8988T (cell line): ENCODE results near the gene PHF8.

Source experiments
- DNase-seq: peaks from one replicate; pipeline ENCODE4 v3.0.0; 2011

The PHF8 gene

DNA sequence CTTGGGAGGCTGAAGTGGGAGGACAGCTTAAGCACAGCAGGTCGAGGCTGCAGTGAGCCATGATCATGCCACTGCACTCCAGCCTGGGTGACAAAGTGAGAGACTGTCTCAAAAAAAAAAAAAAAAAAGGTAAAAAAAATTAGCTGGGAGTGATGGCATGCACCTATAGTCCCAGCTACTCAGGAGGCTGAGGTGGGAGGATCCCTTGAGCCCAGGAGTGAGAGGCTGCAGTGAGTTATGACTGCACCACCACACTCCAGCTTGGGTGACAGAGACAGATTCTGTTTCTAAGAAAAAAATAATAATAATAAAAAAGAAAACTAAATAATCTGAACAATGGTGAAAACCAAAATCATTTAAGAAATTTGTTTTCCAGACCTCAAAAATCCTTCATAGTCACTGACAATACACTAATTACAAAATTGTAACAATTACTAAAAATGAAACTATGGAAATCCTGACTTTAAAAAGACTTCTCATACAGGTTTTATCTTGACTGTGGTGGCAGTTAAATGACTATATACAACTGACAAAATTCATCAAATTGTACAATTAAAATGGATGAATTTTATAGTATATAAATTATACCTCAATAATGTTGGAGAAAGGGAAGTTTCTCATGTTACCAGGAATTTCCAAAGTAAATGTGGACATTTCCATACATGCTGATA, 31.3 kb downstream of the PHF8 start:
- no peak for DNase-seq

DNA sequence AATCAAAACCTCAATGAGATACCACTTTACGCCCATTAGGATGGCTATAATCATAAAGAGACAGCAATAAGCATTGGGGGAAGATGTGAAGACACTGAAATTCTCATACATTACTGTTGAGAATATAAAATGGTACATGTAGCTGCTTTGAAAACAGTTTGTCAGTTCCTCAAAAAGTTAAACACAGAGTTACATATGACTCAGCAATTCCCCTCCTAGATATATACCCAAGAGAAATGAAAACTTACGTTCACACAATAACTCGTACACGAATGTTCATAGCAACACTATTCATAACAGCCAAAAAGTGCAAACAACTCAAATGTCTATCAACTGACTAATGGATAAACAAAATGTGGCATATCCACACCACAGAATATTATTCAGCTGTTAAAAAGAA, 36.6 kb downstream of the PHF8 start:
- DNase-seq: no peak

DNA sequence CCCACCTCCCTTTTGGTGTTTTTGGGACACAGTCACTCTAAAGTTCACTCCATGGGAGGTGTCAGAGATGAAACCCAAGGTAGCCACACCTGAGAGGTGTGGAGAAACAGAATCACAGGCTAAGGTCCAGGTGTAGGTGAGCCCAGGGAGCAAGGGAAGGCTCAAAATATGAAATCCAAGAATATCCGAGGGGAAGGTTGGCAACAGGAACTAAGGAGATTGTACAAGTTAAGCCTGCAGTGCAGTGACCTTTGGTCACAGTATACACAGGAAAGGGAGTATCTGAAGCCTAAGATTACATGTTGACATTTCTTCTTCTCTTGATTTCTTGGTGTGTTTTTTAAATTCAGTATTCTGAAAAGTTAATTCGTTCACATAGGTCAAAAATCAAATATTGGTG, 46.5 kb downstream of the PHF8 start:
- no peak for DNase-seq

DNA sequence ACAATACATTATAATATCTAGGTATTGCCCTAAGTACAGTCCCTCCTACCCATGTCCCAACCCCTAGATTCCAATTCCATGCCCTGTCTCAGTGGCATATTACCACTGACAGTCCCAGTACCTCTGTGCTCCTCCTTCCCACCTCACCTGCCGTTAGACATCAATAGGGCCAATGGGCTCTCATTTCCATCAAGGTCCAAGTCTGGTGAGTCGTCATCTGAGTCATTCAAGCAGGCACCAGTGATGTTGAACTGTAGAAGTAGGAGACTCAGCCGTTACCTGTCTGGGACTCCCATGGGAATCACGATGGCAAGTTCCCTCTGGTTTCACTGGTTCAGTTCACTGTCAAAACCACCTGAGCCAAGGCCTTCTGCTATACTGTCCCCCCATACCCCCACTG, 51.7 kb downstream of the PHF8 start:
- no peak for DNase-seq

DNA sequence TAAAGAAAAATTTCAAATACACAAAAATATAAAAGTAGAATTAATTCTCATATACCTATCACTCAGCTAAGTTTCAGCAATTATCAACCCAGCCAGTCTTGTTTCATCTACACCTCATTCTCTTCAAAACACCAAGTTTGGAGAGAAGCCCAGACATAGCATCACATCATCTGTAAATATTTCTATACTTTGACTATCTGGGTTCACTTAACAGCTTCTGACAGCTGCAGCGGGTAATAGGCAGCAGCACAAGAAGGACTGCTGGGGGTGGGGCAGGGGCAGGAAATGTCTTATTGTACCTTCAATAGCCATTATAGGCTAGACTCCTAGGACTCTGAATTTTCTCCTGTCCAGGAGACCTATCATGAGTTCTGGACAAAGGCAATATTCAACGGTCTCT, 54.1 kb downstream of the PHF8 start:
- DNase-seq: no peak

DNA sequence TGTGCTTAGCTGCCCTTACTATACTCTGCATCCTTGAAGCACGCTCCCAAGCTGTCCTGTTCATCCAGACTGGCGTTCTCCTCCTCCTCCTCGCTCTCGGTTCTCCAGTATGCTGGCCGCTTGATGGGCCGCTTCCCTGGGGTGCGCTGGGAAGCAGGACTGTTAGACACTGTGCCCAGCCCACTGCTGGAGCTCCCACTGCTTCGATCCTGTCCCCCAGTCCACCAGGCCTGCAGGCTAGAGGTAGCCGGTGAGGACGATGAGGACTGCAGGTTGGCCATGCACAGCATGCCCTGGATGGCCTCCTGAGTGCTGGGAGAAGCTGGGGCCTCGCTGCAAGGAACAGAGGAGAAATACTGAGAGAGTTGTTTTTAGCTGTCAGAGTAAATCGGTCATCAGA, 59.4 kb downstream of the PHF8 start:
- no peak for DNase-seq

DNA sequence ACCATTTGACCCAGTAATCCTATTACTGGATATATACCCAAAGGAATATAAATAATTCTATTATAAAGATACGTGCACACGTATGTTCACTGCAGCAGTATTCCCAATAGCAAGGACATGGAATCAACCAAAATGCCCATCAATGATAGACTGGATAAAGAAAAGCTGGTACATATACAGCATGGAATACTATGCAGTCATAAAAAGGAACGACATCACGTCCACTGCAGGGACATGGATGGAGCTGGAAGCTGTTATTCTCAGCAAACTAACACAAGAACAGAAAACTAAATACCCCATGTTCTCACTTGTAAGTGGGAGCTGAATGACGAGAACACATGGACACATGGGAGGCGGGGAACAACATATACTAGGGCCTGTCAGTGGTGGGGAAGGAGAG, 69.7 kb downstream of the PHF8 start:
- DNase-seq: no peak

DNA sequence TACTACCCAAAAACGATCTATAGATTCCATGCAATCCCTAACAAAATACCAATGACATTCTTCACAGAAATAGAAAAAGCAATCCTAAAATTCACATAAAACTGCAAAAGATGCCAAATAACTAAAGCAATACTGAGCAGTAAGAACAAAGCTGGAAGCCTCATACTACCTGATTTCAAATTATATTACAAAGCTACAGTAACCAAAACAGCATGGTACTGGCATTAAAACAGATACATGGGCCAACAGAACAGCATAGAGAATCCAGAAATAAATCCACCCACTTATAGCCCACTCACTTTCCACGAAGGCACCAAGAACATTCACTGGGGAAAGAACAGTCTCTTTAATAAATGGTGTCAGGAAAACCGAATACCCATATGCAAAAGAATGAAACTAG, 74.7 kb downstream of the PHF8 start:
- no peak for DNase-seq

DNA sequence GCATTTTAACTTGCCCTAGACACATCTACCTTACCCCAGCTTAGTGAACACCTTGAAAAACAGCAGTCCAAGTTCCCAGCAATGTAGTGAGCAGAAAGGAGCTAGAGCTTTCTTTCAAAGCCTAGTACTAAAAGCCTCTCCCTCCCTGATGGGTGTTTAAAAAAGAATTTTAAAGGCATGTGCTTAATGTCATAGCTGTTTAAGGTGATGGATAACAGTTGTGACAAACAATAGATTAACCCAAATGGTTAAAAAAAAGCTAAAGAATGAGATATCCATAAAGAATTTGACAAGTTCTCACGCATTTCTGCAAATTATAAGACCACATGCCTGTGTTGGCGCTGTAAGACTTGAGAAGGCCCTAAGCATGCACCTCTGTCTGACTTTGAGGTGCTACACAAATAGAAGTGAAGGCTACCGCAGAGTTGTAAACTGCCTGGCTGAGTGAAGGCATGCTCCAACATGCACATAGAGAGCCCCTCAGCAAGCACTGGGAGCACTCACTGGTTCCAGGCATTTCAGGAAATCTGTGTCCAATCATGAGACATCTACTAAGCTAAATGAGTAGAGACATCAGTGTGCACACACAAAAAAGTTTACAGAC, 94.0 kb downstream of the PHF8 start:
- DNase-seq: no peak

DNA sequence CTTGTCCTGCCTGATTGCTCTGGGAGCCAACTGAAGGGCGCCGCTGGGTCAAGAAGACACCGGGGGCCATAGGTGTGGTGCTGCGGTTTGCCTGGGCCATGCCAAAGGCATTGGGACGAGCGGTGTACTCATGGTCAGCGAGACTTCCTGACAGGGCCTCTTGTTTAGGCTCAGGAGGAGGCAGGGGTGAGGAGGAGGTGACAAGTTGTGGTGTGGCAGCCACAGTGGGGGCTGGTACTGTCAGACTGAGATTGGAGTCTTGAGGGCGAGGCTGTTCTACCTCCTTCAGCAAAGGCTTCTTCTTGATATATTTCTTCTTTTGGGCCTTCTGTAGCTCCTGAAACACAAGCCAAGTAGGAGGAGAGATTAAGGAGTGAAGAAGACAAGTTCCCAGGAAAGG, 104.1 kb downstream of the PHF8 start:
- no peak for DNase-seq

DNA sequence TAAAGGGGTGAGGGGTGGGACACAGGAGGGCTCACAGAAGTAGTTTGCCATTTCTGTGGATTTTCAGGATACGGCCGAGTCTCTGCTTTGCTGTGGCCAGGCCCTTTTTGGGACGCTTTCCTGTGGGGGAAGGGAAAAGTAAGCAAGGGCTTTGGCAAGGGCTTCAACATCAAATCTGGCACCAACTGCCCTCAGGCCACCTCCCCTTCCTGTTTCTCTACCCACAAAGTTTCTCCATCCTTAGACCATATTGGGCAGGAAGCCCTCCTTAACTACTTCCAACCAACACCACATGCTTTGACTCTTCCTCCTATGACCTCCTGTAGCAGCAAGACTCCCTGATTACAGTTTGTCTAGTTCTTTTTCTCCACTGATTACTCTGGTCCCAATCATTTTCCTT, 105.1 kb downstream of the PHF8 start:
- DNase-seq: no peak

DNA sequence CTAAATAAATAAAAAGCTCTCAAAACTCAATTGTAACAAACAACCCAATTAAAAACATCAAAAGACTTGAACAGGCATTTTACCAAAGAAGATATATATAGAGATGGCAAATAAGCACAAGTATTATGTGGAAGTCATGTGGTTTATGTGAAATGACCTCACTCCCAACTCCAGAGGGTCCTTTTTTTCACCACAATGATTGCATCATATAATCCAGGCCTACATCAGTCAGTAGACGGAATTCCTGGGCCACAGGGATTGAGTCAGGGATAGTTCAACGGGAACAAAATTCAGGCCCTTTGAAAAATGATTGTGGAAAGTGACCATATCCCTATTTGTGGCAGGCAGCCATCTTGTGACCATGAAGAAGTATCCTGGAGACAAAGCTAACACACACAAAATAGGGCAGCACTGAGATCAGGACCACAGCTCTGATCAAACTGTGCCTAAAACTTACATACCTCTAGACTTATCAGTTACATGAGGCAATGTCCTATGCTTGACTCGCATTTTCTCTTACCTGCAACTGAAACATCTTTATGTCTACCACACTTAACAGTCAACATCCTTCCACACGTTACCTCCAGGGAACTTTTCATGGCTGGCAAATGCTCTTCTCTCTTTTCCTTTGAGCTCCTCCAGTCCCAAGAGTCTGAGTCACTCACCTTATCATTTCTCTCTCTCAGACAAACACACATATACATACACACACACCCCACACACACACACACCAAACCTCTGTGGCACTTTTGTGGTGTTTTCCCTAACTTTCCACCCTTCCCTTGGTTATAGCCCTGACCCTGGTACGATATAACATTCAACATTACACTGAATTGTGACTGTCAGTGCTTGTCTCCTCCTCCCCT, 113.5 kb downstream of the PHF8 start:
- DNase-seq: no peak

DNA sequence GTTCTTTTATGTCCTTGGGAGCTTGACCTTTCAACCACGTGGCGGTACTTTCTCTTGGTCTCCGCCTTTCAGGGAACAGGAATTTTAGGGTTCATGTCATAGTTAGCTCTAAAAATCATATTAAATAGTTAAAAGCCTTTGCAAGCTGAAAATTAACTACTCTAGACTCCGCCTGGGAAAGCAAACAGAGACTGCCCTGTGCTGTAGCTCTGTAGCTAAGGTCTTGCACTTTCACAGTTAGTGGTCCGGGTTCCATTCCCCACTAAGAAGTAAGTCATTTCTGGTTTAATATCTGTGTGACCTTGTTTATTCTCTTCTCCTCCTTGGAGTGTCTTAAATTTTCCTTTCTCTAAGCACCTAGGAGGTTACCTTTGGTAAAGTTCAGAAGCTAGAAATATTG, 118.2 kb downstream of the PHF8 start:
- DNase-seq: no peak

DNA sequence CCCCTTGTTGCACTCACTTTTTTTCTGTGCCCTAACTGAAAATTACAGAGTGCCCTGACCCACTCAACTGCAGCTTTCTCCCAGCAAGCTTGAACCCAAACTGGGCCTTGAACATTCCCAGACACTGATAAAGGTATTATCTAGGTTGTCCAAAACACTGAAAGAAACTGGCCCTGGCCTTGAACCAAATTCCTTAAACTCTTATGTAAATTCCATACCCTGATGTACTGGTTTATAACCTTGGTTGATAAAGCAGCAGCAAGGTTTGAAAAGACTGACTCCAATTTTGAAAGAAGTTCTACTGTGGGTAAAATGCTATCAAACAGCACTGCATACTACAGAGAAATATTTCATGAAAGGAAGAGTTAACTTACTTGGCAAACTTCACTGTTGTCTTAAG, 125.6 kb downstream of the PHF8 start:
- DNase-seq: no peak

DNA sequence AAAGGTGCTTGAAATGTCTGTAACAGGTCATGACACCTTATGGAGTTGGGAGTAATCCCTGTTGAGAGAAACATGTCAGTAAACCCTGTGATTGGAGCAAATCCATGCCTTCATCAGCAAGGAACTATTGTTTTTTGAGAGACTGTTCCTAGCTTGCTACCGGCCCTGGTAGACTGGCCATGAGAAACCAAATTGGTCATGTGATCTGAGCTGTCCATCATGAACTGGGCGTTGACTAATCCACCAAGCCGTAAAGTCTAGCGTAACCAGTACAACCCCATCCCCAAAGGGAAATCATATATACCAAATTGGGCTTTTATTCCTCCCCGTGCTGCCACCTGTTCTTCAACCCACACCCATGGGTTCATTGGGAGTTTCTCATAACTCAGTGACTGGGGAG, 143.7 kb downstream of the PHF8 start:
- no peak for DNase-seq

DNA sequence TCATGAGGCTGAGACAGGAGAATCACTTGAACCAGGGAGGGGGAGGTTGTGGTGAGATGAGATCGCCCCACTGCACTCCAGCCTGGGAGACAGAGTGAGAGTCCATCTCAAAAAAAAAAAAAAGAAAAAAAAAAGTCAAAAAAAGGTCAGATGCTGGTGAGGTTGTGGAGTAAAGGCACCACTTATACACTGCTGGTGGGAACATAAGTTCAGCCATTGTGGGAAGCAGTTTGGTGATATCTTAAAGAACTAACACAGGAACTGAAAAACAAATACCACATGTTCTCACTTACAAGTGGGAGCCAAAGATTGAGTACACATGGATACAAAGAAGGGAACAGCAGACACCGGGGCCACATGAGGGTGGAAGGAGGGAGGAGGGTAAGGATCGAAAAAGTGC, 149.0 kb downstream of the PHF8 start:
- no peak for DNase-seq
